B cell (primary cell): ENCODE results near the gene ABCC5. TPM values are rescaled to one million over a fixed set of nuclear protein-coding genes. Genes with fewer than 3 reads are reported as not detected.

Experiments
- ATAC-seq: fragments of 200-7000 bp; cut with Tn5 transposase; one replicate; pipeline ENCODE4 v1.10.0; 2021; ENCODE audit warnings: low read depth, mild to moderate bottlenecking, moderate number of reproducible peaks, moderate library complexity
- CTCF ChIA-PET: fragments of 350-600 bp; sonication (Branson Sonifier 250); formaldehyde crosslinking; loops from one replicate; lab custom pipeline; 2021; ENCODE audit warnings: antibody characterized with exemption, inconsistent platforms; lab: Charles Lee
- POLR2A ChIA-PET: fragments of 350-600 bp; sonication (Branson Sonifier 250); formaldehyde crosslinking; loops from one replicate; lab custom pipeline; 2021; ENCODE audit warnings: antibody characterized with exemption; lab: Charles Lee
- DNase-seq: peaks from one replicate; pipeline ENCODE4 v3.0.0; 2013
- H2AFZ ChIP-seq: 2 replicates; pipeline ENCODE4 v1.6.1; 2012; ENCODE audit warnings: mild to moderate bottlenecking, low read depth, low read length; ENCODE audit not compliant: insufficient read depth, poor library complexity, severe bottlenecking
- H3K27ac ChIP-seq, 2 donors: 1 replicate in 1 of 2; 2 replicates in 1 of 2; pipeline ENCODE4 v1.5.1; 2012 to 2013; ENCODE audit warnings: low read length in 2 of 2, mild to moderate bottlenecking in 2 of 2, moderate library complexity in 1 of 2
- H3K27me3 ChIP-seq, 4 experiments: fragments of 200-600 bp in 1 of 4; sonication (generic) in 1 of 4; replicated peaks in 1 of 4; 1 replicate in 2 of 4; 2 replicates in 2 of 4; pipeline versions ENCODE4 v1.6.1 to v1.7.0; 2013 to 2016; ENCODE audit warnings: low read length in 3 of 4, mild to moderate bottlenecking in 2 of 4, mixed read lengths in 1 of 4, moderate library complexity in 1 of 4; ENCODE audit not compliant: insufficient read depth in 4 of 4, control insufficient read depth in 3 of 4; ENCODE audit errors: control extremely low read depth in 1 of 4
- H3K36me3 ChIP-seq, 2 experiments: replicated peaks in 1 of 2; 1 replicate in 1 of 2; 2 replicates in 1 of 2; pipeline versions ENCODE4 v1.6.1 to v1.7.1; 2013; ENCODE audit warnings: low read length in 1 of 2; ENCODE audit not compliant: insufficient read depth in 2 of 2, control insufficient read depth in 1 of 2; ENCODE audit errors: control extremely low read depth in 1 of 2, extremely low read depth in 1 of 2
- H3K4me1 ChIP-seq, 2 donors: fragments of 200-600 bp in 1 of 2; sonication (generic) in 1 of 2; 1 replicate in 1 of 2; 2 replicates in 1 of 2; pipeline versions ENCODE4 v1.5.1 to v1.6.1; 2013 to 2017; ENCODE audit warnings: low read length in 2 of 2; ENCODE audit not compliant: control insufficient read depth in 2 of 2, insufficient read depth in 2 of 2
- H3K4me2 ChIP-seq: replicated peaks from 2 replicates; pipeline ENCODE3; 2012; ENCODE audit warnings: mild to moderate bottlenecking, low read depth, low read length; ENCODE audit not compliant: poor library complexity, severe bottlenecking
- H3K4me3 ChIP-seq, 5 experiments: fragments of 200-600 bp in 1 of 5; sonication (generic) in 1 of 5; 1 replicate in 3 of 5; 2 replicates in 2 of 5; pipeline versions ENCODE4 v1.5.1 to v1.7.0; 2011 to 2016; ENCODE audit warnings: low read length in 4 of 5, mild to moderate bottlenecking in 4 of 5, low read depth in 2 of 5, control low read depth in 1 of 5, moderate library complexity in 1 of 5; ENCODE audit not compliant: insufficient read depth in 1 of 5; ENCODE audit errors: control extremely low read depth in 1 of 5, extremely low read depth in 1 of 5
- H3K79me2 ChIP-seq: fragments of 200-600 bp; sonication (generic); one replicate; pipeline ENCODE4 v1.6.0; 2016; ENCODE audit warnings: low read length; ENCODE audit not compliant: control insufficient read depth, insufficient read depth
- H3K9ac ChIP-seq: fragments of 200-600 bp; sonication (generic); 2 replicates; pipeline ENCODE4 v1.6.1; 2017; ENCODE audit warnings: mild to moderate bottlenecking, low read length, moderate library complexity
- H3K9me3 ChIP-seq, 3 donors: one replicate each; pipeline versions ENCODE4 v1.6.1 to v1.7.1; 2013; ENCODE audit warnings: low read length in 2 of 3; ENCODE audit not compliant: control insufficient read depth in 2 of 3, insufficient read depth in 1 of 3; ENCODE audit errors: control extremely low read depth in 1 of 3
- H4K20me1 ChIP-seq: 2 replicates; pipeline ENCODE4 v1.6.0; 2012; ENCODE audit warnings: mild to moderate bottlenecking, low read length; ENCODE audit not compliant: insufficient read depth, control insufficient read depth, poor library complexity, severe bottlenecking
- H3K27ac Mint-ChIP-seq: one replicate; pipeline ENCODE4 v1.8.0; 2021; ENCODE audit warnings: mixed read lengths
- H3K27me3 Mint-ChIP-seq: one replicate; pipeline ENCODE4 v1.8.0; 2021; ENCODE audit warnings: mixed read lengths
- H3K4me1 Mint-ChIP-seq: one replicate; pipeline ENCODE4 v1.8.0; 2021; ENCODE audit warnings: mixed read lengths
- H3K4me3 Mint-ChIP-seq: one replicate; pipeline ENCODE4 v1.8.0; 2021; ENCODE audit warnings: mixed read lengths
- H3K9me3 Mint-ChIP-seq: one replicate; pipeline ENCODE4 v1.8.0; 2022; ENCODE audit warnings: mixed read lengths; ENCODE audit not compliant: insufficient read depth
- EZH2 ChIP-seq: IDR thresholded peaks from 2 replicates; pipeline ENCODE4 v1.6.1; 2012; ENCODE audit warnings: borderline replicate concordance, low read depth, mild to moderate bottlenecking, moderate library complexity, low read length; ENCODE audit not compliant: insufficient read depth, poor library complexity, severe bottlenecking
- WGBS: methylation state at CpG from one replicate; pipeline ENCODE4 v1.1.5; 2013; ENCODE audit warnings: missing lambda C conversion rate; ENCODE audit not compliant: insufficient coverage; 5-methylcytosine and 5-hydroxymethylcytosine counted together
- intact Hi-C: fragments of 100-400 bp; cut with micrococcal nuclease; formaldehyde crosslinking; loops from one replicate; pipeline ENCODE4 v1.10.0; 2022
- polyA plus RNA-seq: library from polyadenylated mRNA; depleted of rRNA; stranded (reverse); fragments of >200 nt; gene quantifications from 2 replicates; pipeline ENCODE4 v1.2.3, GENCODE V29; 2012
- total RNA-seq, 2 donors: library from RNA; stranded (reverse); fragments of 120-200 nt in 1 of 2; gene quantifications; 1 replicate in 1 of 2; 2 replicates in 1 of 2; pipeline versions ENCODE4 v1.2.3 to v1.2.4, GENCODE V29; 2013 to 2022
- TF ChIP-seq, protein P1 (sequence below): fragments of 200-600 bp; IDR thresholded peaks from one replicate; pipeline ENCODE4 v1.8.0; 2022; ENCODE audit warnings: antibody characterized with exemption, mild to moderate bottlenecking

The ABCC5 gene
- total and polyA plus RNA-seq, 2 donors (not counting 1 experiment from before 2014, with no cell fraction given) = 13.4 to 29.5 TPM

DNA sequence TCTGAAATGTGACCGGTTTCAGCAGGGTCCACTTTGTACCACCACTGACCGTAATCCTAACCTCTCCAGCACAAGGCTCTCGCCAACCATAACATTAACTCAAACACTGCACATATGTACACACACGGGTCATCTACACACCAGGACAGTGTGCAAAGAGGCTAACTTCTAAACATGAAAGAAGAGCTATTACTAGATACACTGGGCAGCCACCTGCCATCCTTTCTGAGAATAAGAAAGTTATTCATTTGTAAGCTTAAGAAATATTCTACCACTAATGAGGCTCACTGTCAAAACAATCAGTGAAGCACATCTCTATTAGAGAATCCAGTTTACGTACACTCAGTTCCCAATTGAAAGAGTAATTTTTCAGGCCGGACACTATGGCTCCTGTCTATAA, 73.9 kb downstream of the ABCC5 start:
- TF ChIP-seq, protein P1, sequence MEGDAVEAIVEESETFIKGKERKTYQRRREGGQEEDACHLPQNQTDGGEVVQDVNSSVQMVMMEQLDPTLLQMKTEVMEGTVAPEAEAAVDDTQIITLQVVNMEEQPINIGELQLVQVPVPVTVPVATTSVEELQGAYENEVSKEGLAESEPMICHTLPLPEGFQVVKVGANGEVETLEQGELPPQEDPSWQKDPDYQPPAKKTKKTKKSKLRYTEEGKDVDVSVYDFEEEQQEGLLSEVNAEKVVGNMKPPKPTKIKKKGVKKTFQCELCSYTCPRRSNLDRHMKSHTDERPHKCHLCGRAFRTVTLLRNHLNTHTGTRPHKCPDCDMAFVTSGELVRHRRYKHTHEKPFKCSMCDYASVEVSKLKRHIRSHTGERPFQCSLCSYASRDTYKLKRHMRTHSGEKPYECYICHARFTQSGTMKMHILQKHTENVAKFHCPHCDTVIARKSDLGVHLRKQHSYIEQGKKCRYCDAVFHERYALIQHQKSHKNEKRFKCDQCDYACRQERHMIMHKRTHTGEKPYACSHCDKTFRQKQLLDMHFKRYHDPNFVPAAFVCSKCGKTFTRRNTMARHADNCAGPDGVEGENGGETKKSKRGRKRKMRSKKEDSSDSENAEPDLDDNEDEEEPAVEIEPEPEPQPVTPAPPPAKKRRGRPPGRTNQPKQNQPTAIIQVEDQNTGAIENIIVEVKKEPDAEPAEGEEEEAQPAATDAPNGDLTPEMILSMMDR = no peak
- no peak for TF ChIP-seq EZH2
- Histone ChIP-seq H3K9ac (no peak overlapping the region), H4K20me1 (no peaks in the 10 kb centered on the region), H3K4me2 (no peak overlapping the region), H3K27ac (no peak overlapping the region), H3K36me3 (peaks cover 0 to 17% of the 10 kb centered on the region in 2 experiments), H3K27me3 (no peaks in the 10 kb centered on the region), H3K9me3 (no peaks in the 10 kb centered on the region), H3K4me3 (no peak overlapping the region), H3K4me1 (no peaks in the 10 kb centered on the region), H2AFZ (no peak overlapping the region), H3K79me2 (no peaks in the 10 kb centered on the region)
- H3K4me1 Mint-ChIP-seq = no peaks in the 10 kb centered on the region
- ATAC-seq (no peak), DNase-seq (no peak)
- no peak overlapping the region for H3K27ac Mint-ChIP-seq
- CTCF ChIA-PET = no interaction called here
- no peaks in the 10 kb centered on the region for H3K27me3 Mint-ChIP-seq
- POLR2A ChIA-PET = no interaction called here
- no peaks in the 10 kb centered on the region for H3K9me3 Mint-ChIP-seq
- 97% methylated on average over 3 of the region's 6 CpGs for WGBS
- no peak overlapping the region for H3K4me3 Mint-ChIP-seq
- intact Hi-C loops = no loop called here

DNA sequence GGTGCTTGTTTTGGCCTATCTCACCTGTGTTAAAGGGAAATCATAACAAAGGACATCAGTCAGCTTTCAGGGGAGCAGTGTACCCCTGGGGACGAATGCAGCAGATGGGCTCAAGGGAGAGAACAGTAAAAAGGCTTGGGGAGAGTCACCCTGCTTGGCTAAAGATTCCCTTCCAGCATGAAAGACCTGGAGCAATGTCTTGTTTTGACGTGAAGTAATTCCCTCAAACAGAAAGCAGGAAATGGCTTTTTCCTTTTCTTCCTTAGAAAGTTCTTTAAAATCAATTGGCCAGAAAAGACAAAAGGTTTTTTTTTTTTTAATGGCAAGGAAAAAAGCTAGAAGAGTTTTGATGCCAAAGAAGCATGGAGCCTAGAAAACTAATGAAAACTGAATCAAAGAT, 76.5 kb downstream of the ABCC5 start:
- H2AFZ ChIP-seq = no peak overlapping the region
- H3K4me3 ChIP-seq = no peak overlapping the region
- DNase-seq = no peak
- 90% methylated on average over 1 of the region's 2 CpGs for WGBS
- H3K9ac ChIP-seq = no peak overlapping the region
- ATAC-seq = no peak
- no peaks in the 10 kb centered on the region for H3K27me3 ChIP-seq
- H4K20me1 ChIP-seq = no peaks in the 10 kb centered on the region
- no peak overlapping the region for H3K27ac ChIP-seq
- ChIA-PET CTCF (interaction anchor here (1.6 kb wide), 1 partner anchor 77 kb away, joined by 3 read pairs; the partner anchor contains the start of gene ABCC5), POLR2A (no interaction called here)
- intact Hi-C loops = no loop called here
- H3K79me2 ChIP-seq = no peaks in the 10 kb centered on the region
- Mint-ChIP-seq H3K4me1 (no peaks in the 10 kb centered on the region), H3K27ac (no peak overlapping the region), H3K27me3 (no peaks in the 10 kb centered on the region), H3K4me3 (no peak overlapping the region), H3K9me3 (no peaks in the 10 kb centered on the region)
- TF ChIP-seq EZH2 = no peak
- TF ChIP-seq, protein P1 = no peak
- peaks cover 0 to 17% of the 10 kb centered on the region in 2 experiments for H3K36me3 ChIP-seq
- H3K4me2 ChIP-seq = no peak overlapping the region
- H3K4me1 ChIP-seq = no peaks in the 10 kb centered on the region
- no peaks in the 10 kb centered on the region for H3K9me3 ChIP-seq
